Measurements from ENCODE around the gene IRGQ. TPM values are rescaled to one million over a fixed set of nuclear protein-coding genes. Genes with fewer than 3 reads are reported as not detected.
"Not testable (repeated sequence)": the region's sequence is repeated elsewhere in the genome, so short reads cannot be mapped to it uniquely, and the experiment has no call there.

IRGQ gene
- total RNA-seq, 1 experiment from 2014 or later: 24.6 TPM

DNA sequence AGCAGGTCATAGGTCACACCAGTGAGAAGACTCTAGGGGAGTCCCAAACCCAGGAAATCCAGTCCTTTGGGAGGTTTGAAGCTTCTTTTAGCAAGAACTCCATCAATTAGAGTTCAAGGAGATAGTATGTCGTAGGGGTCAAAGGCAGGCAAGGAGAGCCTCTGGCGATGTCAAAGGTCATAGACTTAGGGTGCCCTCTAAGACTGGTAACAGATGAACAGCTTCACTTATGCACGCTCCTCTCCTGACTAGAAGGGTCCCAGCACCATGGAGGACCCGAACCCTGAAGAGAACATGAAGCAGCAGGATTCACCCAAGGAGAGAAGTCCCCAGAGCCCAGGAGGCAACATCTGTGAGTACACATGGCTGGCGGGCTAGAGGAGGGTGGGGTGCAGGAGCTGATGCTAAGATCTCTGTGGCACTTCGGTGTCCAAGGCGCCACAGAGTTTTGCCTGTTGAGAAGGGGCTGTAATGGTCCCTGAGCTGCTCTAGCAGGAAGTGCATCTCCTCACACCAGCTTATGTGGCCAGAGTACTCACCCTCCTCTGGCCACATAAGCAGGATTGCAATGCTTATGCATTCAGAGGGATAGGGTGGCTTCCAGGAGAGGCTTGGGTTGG lies 1.0 kb upstream of the IRGQ start:
- peak in 1 of 2 experiments; percentile 21 for DNase-seq
- H3K4me3 ChIP-seq: peak overlapping the region; percentile 64
- H3K27me3 ChIP-seq: no peaks in the 10 kb centered on the region
- peak overlapping the region; percentile 99 for H3K27ac ChIP-seq
- H3K9me3 ChIP-seq (replicated peaks): no peaks in the 10 kb centered on the region
- H3K4me1 ChIP-seq: 0 out of 2 replicates have a peak, but pooled peaks cover 4% of the 10 kb centered on the region
- peaks cover 3% of the 10 kb centered on the region for H3K36me3 ChIP-seq

DNA sequence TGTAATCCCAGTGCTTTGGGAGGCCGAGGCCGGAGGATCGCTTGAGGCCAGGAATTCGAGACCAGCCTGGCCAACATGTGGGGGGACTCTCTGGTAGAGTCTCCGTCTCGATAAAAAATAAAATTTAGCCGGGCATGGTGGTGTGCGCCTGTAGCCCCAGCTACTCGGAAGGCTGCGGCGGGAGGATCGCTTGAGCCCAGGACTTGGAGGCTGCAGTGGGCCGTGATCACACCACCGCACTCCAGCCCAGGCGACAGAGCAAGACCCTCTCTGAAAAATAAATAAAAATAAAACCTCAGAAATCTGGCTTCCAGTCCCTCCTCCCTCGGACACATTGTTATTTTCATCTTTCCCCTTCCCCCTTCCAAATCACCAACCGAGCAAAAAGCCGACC lies 332 bp downstream of the IRGQ start:
- no peaks in the 10 kb centered on the region for H3K9me3 ChIP-seq (replicated peaks)
- no peak for DNase-seq
- no peaks in the 10 kb centered on the region; the same call in 1 of the 2 replicates for H3K36me3 ChIP-seq

DNA sequence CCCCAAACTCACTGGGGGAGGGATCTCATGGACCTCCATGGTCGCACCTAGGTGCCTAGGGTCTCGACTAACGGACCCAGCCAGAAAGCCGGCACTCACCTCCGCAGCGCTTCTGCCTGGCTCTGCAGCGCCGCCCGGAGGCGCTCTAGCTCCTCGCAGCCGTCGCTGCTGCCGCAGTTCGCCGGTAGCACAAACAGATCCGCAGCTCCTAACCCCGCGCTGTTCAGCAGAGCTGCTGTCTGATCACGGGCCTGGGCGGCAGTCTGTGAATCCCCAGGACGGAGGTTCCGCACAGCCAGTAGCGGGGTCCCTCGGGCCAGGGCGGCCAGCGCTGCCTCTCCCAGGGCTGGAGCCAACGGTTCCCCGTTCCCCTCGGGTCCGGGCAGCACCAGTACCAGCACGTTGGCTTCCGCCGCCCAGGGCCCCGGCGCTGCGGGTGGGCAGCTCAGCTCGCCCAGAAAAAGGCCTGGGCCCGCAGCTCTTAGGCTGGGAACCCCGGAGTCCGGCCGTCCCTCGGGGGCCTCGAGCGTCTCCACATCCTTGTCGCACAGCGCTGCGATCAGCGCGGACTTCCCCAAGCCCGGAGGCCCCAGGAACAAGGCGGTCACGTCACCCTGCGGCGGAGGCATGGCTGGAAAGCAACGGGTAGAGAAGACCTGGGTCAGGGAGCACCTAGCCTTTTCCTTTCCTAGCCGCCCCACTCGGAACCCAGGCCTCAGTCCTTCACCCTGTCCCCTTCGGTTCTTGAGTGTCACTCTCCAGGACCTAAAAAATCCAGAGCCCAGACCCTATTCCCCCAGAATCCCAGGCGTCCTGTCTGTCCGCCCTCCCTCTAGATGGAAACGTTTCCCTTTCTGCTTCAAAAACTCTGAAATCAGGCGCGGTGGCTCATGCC lies 977 bp downstream of the IRGQ start:
- Histone ChIP-seq H3K4me1 (0 out of 2 replicates have a peak, but pooled peaks cover 4% of the 10 kb centered on the region), H3K27ac (peak overlapping the region; percentile 99), H3K27me3 (no peaks in the 10 kb centered on the region), H3K36me3 (no peaks in the 10 kb centered on the region; the same call in 1 of the 2 replicates), H3K9me3 (replicated peaks) (no peaks in the 10 kb centered on the region), H3K4me3 (peak overlapping the region; percentile 64)
- no peak for DNase-seq

More for the DNA sequence above, 332 bp downstream of the IRGQ start:
- no peaks in the 10 kb centered on the region for H3K27me3 ChIP-seq
- H3K4me1 ChIP-seq: 0 out of 2 replicates have a peak, but pooled peaks cover 4% of the 10 kb centered on the region
- peak overlapping the region; percentile 99 for H3K27ac ChIP-seq
- peak overlapping the region; percentile 64 for H3K4me3 ChIP-seq

DNA sequence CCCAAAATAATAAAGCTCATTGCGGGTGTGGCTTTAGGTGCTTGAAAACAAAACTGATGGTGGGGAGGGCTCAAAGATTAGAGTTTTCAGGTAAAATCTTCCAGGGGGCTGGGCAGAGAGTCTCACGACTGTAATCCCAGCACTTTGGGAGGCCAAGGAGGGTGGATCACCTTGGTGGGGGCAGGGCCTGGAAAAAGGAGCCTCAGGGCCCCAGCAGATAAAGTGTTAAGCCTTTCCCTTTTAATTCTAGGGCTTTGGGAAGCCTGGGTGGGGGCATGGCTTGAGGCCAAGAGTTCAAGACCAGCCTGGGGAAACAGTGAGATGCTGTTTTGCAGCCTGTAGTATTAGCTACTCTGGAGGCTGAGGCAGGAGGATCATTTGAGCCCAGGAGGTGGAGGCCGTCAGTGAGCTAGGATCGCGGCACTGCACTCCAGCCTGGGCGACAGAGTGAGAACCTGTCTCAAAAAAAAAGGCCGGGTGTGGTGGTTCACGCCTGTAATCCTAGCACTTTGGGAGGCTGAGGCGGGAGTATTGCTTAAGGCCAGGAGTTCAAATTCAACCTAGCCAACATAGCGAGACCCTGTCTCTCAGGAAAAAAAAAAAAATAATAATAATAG lies 1.7 kb downstream of the IRGQ start:
- H3K4me1 ChIP-seq: 0 out of 2 replicates have a peak, but pooled peaks cover 4% of the 10 kb centered on the region
- H3K9me3 ChIP-seq (replicated peaks): no peaks in the 10 kb centered on the region
- H3K4me3 ChIP-seq: no peak overlapping the region
- H3K27ac ChIP-seq: no peak overlapping the region
- H3K36me3 ChIP-seq: no peaks in the 10 kb centered on the region
- no peaks in the 10 kb centered on the region for H3K27me3 ChIP-seq
- no peak for DNase-seq

DNA sequence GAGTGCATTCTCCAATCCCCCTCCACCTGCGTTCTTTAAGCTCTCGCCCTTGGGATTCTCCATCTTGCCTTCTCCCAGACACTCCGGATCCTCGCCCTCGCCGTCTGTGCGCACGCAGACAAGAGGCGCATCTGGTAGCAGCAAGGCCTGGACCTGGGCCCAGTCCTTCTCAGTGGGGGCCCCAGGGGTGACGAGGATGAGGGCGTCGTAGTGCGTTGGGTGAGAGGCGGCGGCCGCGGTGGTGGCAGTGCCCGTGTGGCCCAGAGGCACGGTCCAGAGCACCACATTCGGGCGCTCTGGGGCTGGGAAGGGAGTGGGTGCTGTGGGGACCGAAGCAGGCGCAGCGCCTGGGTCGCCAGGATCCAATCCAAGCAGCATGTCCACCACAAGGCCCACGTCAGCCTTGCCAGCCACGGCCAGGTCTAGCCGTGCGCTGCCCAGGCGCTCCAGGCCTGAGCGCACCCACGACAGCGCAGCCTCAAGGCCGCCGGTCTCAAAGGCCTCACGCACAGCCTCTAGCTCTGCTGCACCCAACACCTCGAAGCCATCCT lies 3.1 kb downstream of the IRGQ start:
- 0 out of 2 replicates have a peak, but pooled peaks cover 4% of the 10 kb centered on the region for H3K4me1 ChIP-seq
- H3K36me3 ChIP-seq: no peaks in the 10 kb centered on the region
- no peaks in the 10 kb centered on the region for H3K9me3 ChIP-seq (replicated peaks)
- DNase-seq: no peak
- H3K4me3 ChIP-seq: no peak overlapping the region
- H3K27me3 ChIP-seq: no peaks in the 10 kb centered on the region
- H3K27ac ChIP-seq: no peak overlapping the region

- no peak for DNase-seq
- H3K36me3 ChIP-seq: no peaks in the 10 kb centered on the region
- no peak overlapping the region for H3K4me3 ChIP-seq
- H3K9me3 ChIP-seq (replicated peaks): no peaks in the 10 kb centered on the region
- H3K27ac ChIP-seq: no peak overlapping the region
- no peaks in the 10 kb centered on the region for H3K4me1 ChIP-seq
- no peaks in the 10 kb centered on the region for H3K27me3 ChIP-seq
These were observed 3.8 kb downstream of the IRGQ start for GRCh38 chr19:43591904-43592772.

DNA sequence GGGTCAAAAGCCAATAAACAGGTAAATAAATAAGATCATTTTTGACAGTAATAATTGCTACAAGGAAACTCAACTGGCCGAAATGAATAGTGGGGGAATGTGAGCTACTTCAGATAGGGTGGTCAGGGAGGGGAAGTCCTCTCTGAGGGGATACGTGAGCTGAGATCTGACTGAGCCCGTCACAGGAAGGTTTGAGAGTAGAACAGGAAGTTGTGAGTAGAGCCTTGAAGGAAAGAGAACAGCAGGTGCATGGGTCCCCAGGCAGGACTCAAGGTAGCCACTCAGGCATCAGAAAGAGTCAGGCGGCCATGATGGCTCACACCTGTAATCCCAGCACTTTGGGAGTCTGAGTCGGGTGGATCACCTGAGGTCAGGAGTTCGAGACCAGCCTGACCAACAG lies 6.3 kb downstream of the IRGQ start:
- Histone ChIP-seq H3K9me3 (replicated peaks) (no peaks in the 10 kb centered on the region), H3K27me3 (no peaks in the 10 kb centered on the region), H3K4me1 (no peaks in the 10 kb centered on the region), H3K27ac (no peak overlapping the region), H3K36me3 (no peaks in the 10 kb centered on the region), H3K4me3 (no peak overlapping the region)
- DNase-seq: no peak

DNA sequence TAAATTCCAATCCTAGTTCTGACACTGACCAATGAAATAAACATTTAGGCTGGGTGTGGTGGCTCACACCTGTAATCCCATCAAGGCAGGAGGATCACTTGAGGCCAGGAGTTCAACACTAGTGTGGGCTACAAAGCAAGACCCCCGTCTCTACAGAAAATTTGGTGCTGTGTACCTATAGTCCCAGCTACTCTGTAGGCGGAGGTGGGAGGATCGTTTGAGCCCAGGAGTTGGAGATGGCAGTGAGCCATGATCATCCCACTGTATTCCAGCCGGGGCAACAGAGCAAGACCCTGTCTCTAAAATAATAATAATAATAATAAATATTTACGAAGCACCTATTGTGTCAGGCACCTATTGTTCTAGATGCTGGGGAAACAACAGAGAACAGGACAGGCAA lies 6.7 kb downstream of the IRGQ start:
- no peaks in the 10 kb centered on the region for H3K36me3 ChIP-seq
- no peak overlapping the region for H3K27ac ChIP-seq
- no peaks in the 10 kb centered on the region for H3K27me3 ChIP-seq
- H3K4me3 ChIP-seq: no peak overlapping the region
- H3K9me3 ChIP-seq (replicated peaks): no peaks in the 10 kb centered on the region
- no peaks in the 10 kb centered on the region for H3K4me1 ChIP-seq
- DNase-seq: no peak

DNA sequence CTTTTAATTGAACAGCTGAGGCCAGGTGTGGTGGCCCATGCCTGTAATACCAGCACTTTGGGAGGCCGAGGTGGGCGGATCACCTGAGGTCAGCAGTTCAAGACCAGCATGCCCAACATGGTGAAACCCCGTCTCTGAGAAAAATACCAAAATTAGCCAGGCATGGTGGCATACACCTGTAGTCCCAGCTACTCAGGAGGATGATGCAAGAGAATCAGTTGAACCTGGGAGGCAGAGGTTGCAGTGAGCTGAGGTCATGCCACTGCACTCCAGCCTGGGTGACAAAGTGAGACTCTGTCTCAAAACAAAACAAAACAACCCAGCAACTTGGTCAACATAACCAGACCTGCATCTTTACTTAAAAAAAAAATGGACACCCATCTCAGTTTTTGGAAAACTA lies 8.9 kb downstream of the IRGQ start:
- not testable (repeated sequence) for H3K4me1 ChIP-seq; H3K27ac ChIP-seq; H3K27me3 ChIP-seq; H3K9me3 ChIP-seq (replicated peaks); DNase-seq; H3K36me3 ChIP-seq; H3K4me3 ChIP-seq

GRCh38 chr19:43586346-43586745 lies 9.6 kb downstream of the IRGQ start:
- Histone ChIP-seq H3K27me3 (no peaks in the 10 kb centered on the region), H3K4me1 (no peaks in the 10 kb centered on the region), H3K36me3 (no peaks in the 10 kb centered on the region), H3K9me3 (replicated peaks) (no peaks in the 10 kb centered on the region), H3K4me3 (no peak overlapping the region), H3K27ac (no peak overlapping the region)
- DNase-seq: no peak

GRCh38 chr19:43584484-43584883 lies 11.4 kb downstream of the IRGQ start:
- Histone ChIP-seq H3K4me1 (no peaks in the 10 kb centered on the region), H3K27me3 (no peaks in the 10 kb centered on the region), H3K36me3 (no peaks in the 10 kb centered on the region), H3K27ac (no peak overlapping the region), H3K4me3 (no peak overlapping the region), H3K9me3 (replicated peaks) (no peaks in the 10 kb centered on the region)
- DNase-seq: no peak

DNA sequence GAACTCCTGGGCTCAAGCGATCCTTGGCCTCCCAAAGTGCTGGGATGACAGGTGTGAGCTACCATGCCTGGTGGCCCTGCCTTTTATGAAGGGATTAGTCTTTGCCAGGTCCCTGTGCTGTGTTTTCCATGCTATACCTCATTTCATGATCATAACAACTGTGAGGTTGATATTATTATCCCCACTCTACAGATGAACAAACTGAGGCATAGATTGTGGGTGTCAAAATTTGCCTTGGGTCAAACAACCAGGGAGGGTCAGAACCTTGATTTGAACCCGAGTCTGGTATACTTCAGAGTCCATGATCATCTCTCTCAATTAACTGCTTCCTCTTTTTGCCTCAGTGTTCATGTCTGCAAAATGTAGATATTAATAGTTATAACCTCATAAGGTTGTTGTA lies 13.4 kb downstream of the IRGQ start:
- DNase-seq: no peak
- H3K9me3 ChIP-seq (replicated peaks): no peaks in the 10 kb centered on the region
- H3K27ac ChIP-seq: no peak overlapping the region
- H3K4me1 ChIP-seq: no peaks in the 10 kb centered on the region
- H3K27me3 ChIP-seq: no peaks in the 10 kb centered on the region
- no peaks in the 10 kb centered on the region for H3K36me3 ChIP-seq
- H3K4me3 ChIP-seq: no peak overlapping the region

- H3K9me3 ChIP-seq (replicated peaks): no peaks in the 10 kb centered on the region
- no peak overlapping the region; the same call in 1 of the 2 replicates for H3K4me3 ChIP-seq
- DNase-seq: no peak
These were observed 14.5 kb downstream of the IRGQ start for GRCh38 chr19:43581467-43581866.

GRCh38 chr19:43578787-43579186 lies 17.1 kb downstream of the IRGQ start:
- H3K36me3 ChIP-seq: no peaks in the 10 kb centered on the region
- DNase-seq: no peak
- H3K27me3 ChIP-seq: no peaks in the 10 kb centered on the region
- H3K4me3 ChIP-seq: no peak overlapping the region
- no peaks in the 10 kb centered on the region for H3K9me3 ChIP-seq (replicated peaks)
- no peak overlapping the region for H3K27ac ChIP-seq
- no peaks in the 10 kb centered on the region for H3K4me1 ChIP-seq

More at GRCh38 chr19:43581467-43581866, 14.5 kb downstream of the IRGQ start:
- Histone ChIP-seq H3K27me3 (no peaks in the 10 kb centered on the region), H3K36me3 (no peaks in the 10 kb centered on the region), H3K4me1 (no peaks in the 10 kb centered on the region), H3K27ac (no peak overlapping the region)

All from SJCRH30 (cell line).